Effector memory CD8-positive, alpha-beta T cell (primary cell): ENCODE measurements around the gene KCNH5.

Experiments used
- ATAC-seq: fragments of 150-1000 bp; cut with Tn5 transposase; replicated peaks from 2 replicates; pipeline ENCODE4 v1.10.0; 2021; ENCODE audit warnings: mild to moderate bottlenecking, moderate library complexity
- DNase-seq, 3 experiments: peaks; one replicate each; pipeline ENCODE4 v3.0.0; 2021
- H3K27ac Mint-ChIP-seq, 2 donors: one replicate each; pipeline ENCODE4 v1.8.0; 2022; ENCODE audit warnings: mild to moderate bottlenecking in 2 of 2, mixed read lengths in 2 of 2, moderate library complexity in 2 of 2
- H3K27me3 Mint-ChIP-seq, 2 donors: one replicate each; pipeline ENCODE4 v1.8.0; 2022; ENCODE audit warnings: mixed read lengths in 2 of 2
- H3K36me3 Mint-ChIP-seq: one replicate; pipeline ENCODE4 v1.8.0; 2022; ENCODE audit warnings: mild to moderate bottlenecking, moderate library complexity, mixed read lengths; ENCODE audit not compliant: insufficient read depth
- H3K4me1 Mint-ChIP-seq, 2 donors: one replicate each; pipeline ENCODE4 v1.8.0; 2022; ENCODE audit warnings: low read depth in 2 of 2, mixed read lengths in 2 of 2
- H3K4me3 Mint-ChIP-seq, 2 donors: one replicate each; pipeline ENCODE4 v1.8.0; 2022; ENCODE audit warnings: mild to moderate bottlenecking in 2 of 2, mixed read lengths in 2 of 2, moderate library complexity in 2 of 2
- H3K9me3 Mint-ChIP-seq, 2 donors: one replicate each; pipeline ENCODE4 v1.8.0; 2022; ENCODE audit warnings: mixed read lengths in 2 of 2
- total RNA-seq, 9 experiments: gene quantifications; one replicate each; lab custom pipeline; 2026; lab: John Stamatoyannopoulos, UW

KCNH5 gene, protein sequence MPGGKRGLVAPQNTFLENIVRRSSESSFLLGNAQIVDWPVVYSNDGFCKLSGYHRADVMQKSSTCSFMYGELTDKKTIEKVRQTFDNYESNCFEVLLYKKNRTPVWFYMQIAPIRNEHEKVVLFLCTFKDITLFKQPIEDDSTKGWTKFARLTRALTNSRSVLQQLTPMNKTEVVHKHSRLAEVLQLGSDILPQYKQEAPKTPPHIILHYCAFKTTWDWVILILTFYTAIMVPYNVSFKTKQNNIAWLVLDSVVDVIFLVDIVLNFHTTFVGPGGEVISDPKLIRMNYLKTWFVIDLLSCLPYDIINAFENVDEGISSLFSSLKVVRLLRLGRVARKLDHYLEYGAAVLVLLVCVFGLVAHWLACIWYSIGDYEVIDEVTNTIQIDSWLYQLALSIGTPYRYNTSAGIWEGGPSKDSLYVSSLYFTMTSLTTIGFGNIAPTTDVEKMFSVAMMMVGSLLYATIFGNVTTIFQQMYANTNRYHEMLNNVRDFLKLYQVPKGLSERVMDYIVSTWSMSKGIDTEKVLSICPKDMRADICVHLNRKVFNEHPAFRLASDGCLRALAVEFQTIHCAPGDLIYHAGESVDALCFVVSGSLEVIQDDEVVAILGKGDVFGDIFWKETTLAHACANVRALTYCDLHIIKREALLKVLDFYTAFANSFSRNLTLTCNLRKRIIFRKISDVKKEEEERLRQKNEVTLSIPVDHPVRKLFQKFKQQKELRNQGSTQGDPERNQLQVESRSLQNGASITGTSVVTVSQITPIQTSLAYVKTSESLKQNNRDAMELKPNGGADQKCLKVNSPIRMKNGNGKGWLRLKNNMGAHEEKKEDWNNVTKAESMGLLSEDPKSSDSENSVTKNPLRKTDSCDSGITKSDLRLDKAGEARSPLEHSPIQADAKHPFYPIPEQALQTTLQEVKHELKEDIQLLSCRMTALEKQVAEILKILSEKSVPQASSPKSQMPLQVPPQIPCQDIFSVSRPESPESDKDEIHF
- total RNA-seq: 0 to 0.06 (median 0) reads per million in 9 experiments

DNA sequence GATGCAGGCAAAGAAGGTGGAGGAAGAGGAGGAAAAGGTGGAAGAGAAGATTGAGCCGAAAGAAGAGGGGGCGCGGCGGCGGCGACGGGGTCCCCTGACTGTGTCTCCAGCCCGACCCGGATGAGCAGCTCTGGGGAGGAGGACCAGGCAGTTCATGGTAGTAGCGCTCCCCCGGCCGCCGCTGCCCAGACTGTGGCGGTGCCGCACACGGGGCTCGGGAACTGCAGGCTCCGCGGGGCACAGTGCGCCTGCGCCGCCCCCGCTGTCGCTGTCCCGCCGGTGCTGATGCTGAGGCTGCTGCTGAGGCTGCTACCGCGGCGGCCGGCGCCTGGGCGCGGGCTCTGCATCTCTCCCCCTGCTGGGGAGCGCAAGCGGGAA is at the start of gene KCNH5:
Gene KCNH5, minus strand, starts transcription at position 225 of the 378 bp plus-strand sequence. CDS start 272 bp downstream, outside the sequence.
- Mint-ChIP-seq H3K9me3 (peaks cover 0 to 2% of the 10 kb centered on the region in 2 donors), H3K4me1 (no peaks in the 10 kb centered on the region), H3K4me3 (no peak within 1 kb of the TSS), H3K27ac (no peak within 1 kb of the TSS), H3K36me3 (no peaks in the 10 kb centered on the region), H3K27me3 (peaks cover 36 to 41% of the 10 kb centered on the region in 2 donors)
- ATAC-seq (no peak), DNase-seq (no peak)

DNA sequence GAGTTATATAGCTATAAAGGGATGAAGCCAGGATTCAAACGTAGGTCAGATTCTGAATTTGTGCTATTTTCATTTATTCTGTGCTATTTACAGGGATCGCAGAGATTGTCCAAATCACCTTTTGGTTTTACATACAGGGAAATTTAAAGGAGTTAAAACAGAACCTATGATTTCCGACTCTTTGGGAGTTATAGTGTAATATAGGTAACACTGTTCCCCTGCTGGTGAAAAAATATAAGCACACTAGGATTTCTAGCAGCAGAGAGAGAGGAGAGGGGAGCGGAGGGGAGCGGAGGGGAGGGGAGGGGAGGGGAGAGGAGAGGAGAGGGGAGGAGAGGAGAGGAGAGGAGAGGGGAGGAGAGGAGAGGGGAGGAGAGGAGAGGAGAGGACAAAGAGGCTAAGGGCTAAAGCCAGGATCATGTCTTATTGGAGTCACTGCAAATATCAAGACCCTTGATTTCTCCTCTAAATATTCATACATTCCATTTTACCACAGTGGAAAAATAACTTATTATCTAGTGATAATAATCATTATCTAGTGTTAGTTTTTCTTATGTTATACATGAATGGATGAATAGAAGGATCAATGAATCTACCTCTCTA is 46.2 kb upstream of the KCNH5 start:
- Mint-ChIP-seq H3K27ac (no peak overlapping the region), H3K4me1 (no peaks in the 10 kb centered on the region), H3K4me3 (no peak overlapping the region), H3K9me3 (no peaks in the 10 kb centered on the region), H3K27me3 (no peaks in the 10 kb centered on the region), H3K36me3 (no peaks in the 10 kb centered on the region)
- DNase-seq (no peak), ATAC-seq (no peak)

DNA sequence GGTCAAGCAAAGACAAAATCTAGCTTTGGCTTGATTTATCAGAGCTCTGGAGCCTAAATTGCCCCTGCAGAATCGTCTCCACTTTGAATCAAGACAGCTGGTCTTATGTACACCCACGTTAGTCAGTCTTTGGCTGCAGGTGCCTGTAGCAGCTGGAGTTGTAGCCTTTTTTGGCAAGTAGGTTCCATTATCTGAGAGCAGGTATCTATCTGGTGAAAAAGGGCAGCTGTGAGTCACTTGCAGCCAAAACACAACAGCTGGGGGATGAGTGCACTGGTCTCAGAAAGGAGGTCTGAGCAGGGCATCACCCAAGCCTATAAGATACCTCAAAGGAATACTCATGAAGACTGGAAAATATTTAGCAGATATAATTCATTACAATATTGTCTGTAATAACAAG is 43.6 kb upstream of the KCNH5 start:
- no peaks in the 10 kb centered on the region for H3K27me3 Mint-ChIP-seq
- DNase-seq (no peak), ATAC-seq (no peak)
- H3K9me3 Mint-ChIP-seq: no peaks in the 10 kb centered on the region
- H3K27ac Mint-ChIP-seq: no peak overlapping the region
- no peaks in the 10 kb centered on the region for H3K36me3 Mint-ChIP-seq
- H3K4me3 Mint-ChIP-seq: no peak overlapping the region
- no peaks in the 10 kb centered on the region for H3K4me1 Mint-ChIP-seq

DNA sequence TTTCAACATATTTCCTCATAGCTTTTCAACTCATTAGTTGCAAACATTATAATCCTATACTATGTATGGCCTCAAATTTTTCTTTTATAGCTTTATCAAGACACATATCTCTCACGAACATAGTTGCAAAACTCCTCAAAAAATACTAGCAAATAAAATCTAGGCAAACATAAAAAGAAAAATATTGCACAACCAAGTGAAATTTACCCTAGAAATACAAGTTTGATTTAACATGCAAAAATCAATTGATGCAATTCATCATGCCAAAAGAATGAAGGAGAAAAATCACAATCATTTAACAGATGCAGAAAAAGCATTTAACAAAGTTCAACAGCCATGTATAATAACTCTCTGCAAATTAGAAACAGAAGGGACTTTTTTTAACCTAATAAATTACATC is 33.3 kb upstream of the KCNH5 start:
- Mint-ChIP-seq H3K9me3 (no peaks in the 10 kb centered on the region), H3K36me3 (no peaks in the 10 kb centered on the region), H3K27me3 (no peaks in the 10 kb centered on the region), H3K4me3 (no peak overlapping the region), H3K27ac (no peak overlapping the region), H3K4me1 (no peaks in the 10 kb centered on the region)
- DNase-seq (no peak), ATAC-seq (no peak)

DNA sequence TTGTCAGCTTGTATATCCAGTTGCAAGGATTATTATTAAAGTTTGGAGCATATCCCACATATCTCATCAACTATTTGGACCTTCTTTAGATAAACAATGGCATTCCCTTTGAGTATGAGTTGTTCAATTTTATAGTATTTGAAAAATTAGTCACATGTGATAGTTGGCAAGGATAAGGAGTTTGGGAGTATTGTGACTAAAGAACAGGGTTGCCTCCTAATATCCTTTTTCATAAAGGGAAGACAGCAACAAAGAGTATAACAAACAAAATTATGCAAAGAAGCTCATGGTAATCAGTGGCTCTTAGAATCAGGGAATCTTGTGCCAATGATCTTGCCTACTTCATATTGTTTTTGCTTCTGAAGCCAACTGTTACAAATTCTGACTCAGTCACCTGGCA is 31.2 kb upstream of the KCNH5 start:
- DNase-seq (no peak), ATAC-seq (no peak)
- no peaks in the 10 kb centered on the region for H3K36me3 Mint-ChIP-seq
- no peaks in the 10 kb centered on the region for H3K9me3 Mint-ChIP-seq
- H3K27me3 Mint-ChIP-seq: peaks cover 0 to 12% of the 10 kb centered on the region in 2 donors
- no peak overlapping the region for H3K4me3 Mint-ChIP-seq
- no peak overlapping the region for H3K27ac Mint-ChIP-seq
- H3K4me1 Mint-ChIP-seq: no peaks in the 10 kb centered on the region

DNA sequence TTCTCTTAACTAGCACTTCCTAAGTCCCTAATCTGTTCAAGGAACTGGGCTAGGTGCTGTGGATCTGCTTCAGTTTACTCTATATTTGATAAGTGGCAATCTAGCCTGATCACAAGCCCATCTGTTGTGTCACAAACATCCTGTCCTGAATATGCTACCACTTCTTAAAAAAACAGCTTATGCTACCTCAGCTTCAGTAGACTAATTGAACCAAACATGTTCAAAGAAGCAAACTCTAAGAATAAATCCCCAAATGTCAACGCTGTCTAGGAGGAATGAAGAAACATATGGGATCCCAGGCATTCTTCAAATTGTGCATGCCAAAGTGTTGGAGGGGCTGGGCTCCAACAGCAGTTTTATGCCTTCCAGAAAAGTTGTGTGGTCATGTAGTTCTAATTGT is 10.4 kb upstream of the KCNH5 start:
- DNase-seq: no peak
- Mint-ChIP-seq H3K4me1 (no peaks in the 10 kb centered on the region), H3K4me3 (no peak overlapping the region), H3K27ac (no peak overlapping the region), H3K27me3 (no peaks in the 10 kb centered on the region), H3K9me3 (no peaks in the 10 kb centered on the region), H3K36me3 (no peaks in the 10 kb centered on the region)
- ATAC-seq: no peak

DNA sequence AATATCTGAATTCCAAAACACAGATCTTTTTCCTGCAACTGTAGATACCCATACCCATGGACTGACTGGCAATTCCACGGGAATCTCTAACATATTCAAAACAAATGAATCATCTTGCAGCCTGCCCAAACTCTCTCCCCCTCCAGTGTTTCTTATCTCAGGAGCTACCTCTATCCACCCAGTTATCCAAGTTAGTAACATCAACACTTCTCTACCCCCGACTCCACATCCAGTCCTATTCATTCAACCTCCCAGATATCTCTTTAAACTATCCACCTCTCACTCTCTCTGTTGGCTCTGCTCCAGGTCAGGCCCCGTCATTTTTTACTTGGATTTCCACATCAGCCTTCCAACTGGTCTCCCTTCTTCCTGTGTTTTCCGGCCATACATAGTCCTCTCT is 6.7 kb upstream of the KCNH5 start:
- Mint-ChIP-seq H3K36me3 (no peaks in the 10 kb centered on the region), H3K27ac (no peak overlapping the region), H3K4me3 (no peak overlapping the region), H3K9me3 (peaks cover 0 to 2% of the 10 kb centered on the region in 2 donors), H3K27me3 (peaks cover 6 to 17% of the 10 kb centered on the region in 2 donors), H3K4me1 (no peaks in the 10 kb centered on the region)
- DNase-seq (no peak), ATAC-seq (no peak)

DNA sequence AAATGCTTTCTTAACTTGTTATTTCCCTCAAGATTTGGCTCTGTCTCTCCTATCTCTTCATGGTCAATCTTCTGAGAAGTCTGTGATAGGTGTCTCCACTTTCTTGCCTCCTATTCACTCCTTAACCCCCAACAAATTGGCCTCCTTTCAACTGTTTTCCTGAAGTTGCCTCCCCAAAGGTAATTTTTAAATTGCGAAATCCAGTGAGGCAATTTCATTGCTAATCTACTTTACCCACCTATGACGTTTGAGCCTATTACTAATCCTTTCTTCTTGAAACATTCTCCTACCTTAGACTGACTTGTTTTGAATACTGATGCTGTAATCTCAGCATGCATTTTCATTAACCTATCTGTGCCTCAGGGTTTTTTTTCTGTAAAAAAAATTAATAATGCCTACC is 6.0 kb upstream of the KCNH5 start:
- no peak for ATAC-seq
- Mint-ChIP-seq H3K27me3 (peaks cover 13 to 23% of the 10 kb centered on the region in 2 donors), H3K27ac (no peak overlapping the region), H3K9me3 (peaks cover 0 to 2% of the 10 kb centered on the region in 2 donors), H3K36me3 (no peaks in the 10 kb centered on the region), H3K4me3 (no peak overlapping the region), H3K4me1 (no peaks in the 10 kb centered on the region)
- DNase-seq: no peak

DNA sequence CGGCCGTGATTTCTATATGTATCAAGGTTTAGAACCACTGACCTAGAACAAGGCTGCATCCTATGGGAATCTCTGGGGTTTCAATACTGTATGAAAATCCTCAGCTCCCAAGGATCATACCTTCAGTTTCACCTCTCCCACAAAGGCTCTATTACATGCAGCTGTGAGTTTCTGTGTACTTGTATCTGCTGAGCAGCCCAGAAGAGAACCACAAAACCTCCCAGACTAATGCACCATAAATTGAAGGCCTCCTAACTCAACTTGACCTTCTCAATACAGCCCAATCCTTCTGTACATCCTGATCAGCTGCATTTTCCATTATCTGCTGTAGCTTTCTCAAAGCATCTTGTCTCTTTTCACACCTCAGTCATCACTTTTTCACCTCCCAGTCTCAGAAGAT is 5.4 kb upstream of the KCNH5 start:
- Mint-ChIP-seq H3K27me3 (peaks cover 19 to 26% of the 10 kb centered on the region in 2 donors), H3K4me1 (no peaks in the 10 kb centered on the region), H3K36me3 (no peaks in the 10 kb centered on the region), H3K4me3 (no peak overlapping the region), H3K27ac (no peak overlapping the region), H3K9me3 (peaks cover 0 to 2% of the 10 kb centered on the region in 2 donors)
- DNase-seq: no peak
- no peak for ATAC-seq

DNA sequence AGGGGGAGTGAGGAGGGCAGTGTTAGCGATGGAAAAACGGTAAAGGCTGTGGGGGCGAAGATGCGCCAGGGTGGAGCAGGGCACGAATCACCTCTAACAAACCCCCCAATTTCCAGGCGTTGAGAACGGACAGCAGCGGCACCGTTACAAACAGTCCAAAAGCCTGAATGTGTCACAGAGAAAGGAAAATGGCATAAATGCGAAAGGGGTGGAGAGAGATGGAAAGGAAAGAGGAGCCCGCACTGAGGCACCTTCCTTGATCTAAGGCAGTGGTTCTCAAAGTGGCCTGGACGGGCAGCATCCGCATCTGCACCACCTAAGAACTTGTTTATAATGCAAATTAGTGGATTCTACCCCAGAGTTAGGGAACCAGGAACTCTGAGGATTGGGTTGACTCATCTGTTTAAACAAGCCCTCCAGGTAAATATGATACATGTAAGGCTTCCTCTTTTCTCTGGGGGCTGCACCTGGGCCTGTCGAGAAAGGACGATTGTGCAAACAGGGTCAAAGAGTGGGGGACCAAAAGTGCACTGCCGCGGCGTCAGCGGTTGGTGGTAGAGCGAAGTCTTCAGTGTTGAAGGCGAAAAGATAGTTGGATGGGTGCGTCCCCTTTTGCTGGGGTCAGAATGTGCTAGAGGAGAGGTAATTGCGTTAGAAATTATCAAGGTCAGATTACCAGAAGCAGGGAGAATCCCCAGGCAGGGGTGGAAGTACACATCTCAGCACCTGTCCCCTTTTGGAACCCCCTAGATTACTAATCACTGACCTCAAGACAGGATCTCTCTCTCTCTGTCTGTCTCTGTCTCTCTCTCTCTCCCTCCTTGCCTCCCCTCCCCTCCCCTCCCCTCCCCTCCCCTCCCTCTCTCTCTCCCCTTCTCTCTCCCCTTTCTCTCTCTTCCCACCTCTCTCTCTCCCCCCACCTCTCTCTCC is 1.3 kb upstream of the KCNH5 start:
- Mint-ChIP-seq H3K4me3 (no peak overlapping the region), H3K36me3 (no peaks in the 10 kb centered on the region), H3K9me3 (peaks cover 0 to 2% of the 10 kb centered on the region in 2 donors), H3K27me3 (peaks cover 36 to 40% of the 10 kb centered on the region in 2 donors), H3K27ac (no peak overlapping the region), H3K4me1 (no peaks in the 10 kb centered on the region)
- no peak for DNase-seq
- no peak for ATAC-seq

DNA sequence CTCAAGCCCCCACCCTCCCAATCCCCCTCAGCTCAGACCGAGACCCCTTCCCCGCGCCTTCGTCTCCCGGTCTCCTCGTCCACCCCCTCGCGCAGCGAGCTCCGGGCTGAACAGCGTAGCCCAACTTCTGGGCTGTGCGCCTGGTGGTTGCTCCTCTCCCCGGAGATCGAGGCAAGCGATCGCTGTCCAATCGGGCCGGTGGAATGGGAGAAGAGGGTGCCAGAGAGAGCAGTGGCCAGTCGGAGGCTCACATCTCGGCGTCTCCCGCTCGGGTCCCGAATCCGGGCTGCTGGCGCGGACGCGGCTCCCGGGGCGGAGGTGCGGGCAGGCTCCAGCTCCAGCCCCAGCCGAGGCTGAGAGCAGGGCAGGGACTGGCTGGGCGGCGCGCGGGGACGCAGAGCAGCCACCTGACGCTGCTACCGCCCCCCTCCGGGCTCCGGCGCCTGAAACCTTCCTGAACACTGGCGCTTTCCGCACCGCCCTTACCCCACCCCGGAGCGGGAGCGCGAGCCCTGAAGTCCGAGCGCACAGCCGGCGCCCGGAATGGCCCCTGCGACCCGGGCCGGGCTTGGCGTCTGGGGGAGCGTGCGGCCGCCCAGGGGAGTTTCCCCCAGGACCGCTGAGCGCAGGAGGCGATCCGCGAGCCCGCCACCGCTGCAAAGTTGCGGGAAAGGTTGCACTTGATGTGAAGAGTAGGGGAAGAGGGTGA is 508 bp upstream of the KCNH5 start:
- no peak overlapping the region for H3K4me3 Mint-ChIP-seq
- no peak for ATAC-seq
- H3K27me3 Mint-ChIP-seq: peaks cover 36 to 41% of the 10 kb centered on the region in 2 donors

DNA sequence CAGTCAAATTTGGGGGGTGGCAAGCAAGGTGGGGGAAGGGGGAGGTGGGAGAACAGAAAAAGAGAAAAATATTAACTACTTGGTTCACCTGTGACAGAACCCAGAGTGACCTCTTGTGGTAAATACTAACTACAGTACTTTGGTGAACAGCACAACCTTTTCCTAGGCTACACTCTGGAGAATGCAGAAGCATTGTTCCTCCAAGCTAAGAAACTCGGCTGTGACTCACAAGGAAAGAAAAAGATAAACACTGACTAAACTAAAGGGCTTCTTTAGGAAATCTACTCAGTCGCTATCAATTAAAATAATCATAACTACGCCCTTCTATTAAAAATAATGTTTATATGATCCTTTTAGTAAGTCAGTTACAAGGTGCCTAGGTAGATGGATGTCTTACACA is 5.4 kb downstream of the KCNH5 start:
- Mint-ChIP-seq H3K27me3 (peaks cover 10 to 16% of the 10 kb centered on the region in 2 donors), H3K27ac (no peak overlapping the region), H3K4me1 (no peaks in the 10 kb centered on the region), H3K4me3 (no peak overlapping the region), H3K36me3 (no peaks in the 10 kb centered on the region), H3K9me3 (no peaks in the 10 kb centered on the region)
- no peak for DNase-seq
- ATAC-seq: no peak

More for the DNA sequence above, 508 bp upstream of the KCNH5 start:
- Mint-ChIP-seq H3K27ac (no peak overlapping the region), H3K9me3 (peaks cover 0 to 2% of the 10 kb centered on the region in 2 donors), H3K4me1 (no peaks in the 10 kb centered on the region), H3K36me3 (no peaks in the 10 kb centered on the region)
- no peak for DNase-seq
